Measurements from ENCODE around the gene LIMD2. TPM values are rescaled to one million over a fixed set of nuclear protein-coding genes. Genes with fewer than 3 reads are reported as not detected.

LIMD2 gene
- total and polyA plus RNA-seq, 2 of the 8 experiments (the other 6 are each of a cell fraction or from before 2014, with no cell fraction given) = 72.0 to 77.2 TPM

GRCh38 chr17:63658366-63658765, 41.6 kb downstream of the LIMD2 start:
- no peak overlapping the region for H3K56ac ChIP-seq (replicated peaks; ENCODE audit: insufficient read length, low read depth, low read length)
- no peak overlapping the region for H4K5ac ChIP-seq (ENCODE audit: insufficient read length, low read depth, low read length)
- peaks cover 0 to 2% of the 10 kb centered on the region in 2 experiments for H4K20me1 ChIP-seq (replicated peaks in 1 of 2; ENCODE audit: control insufficient read depth in 1 of 2, insufficient read depth in 2 of 2, low read length in 2 of 2)
- H3K9ac ChIP-seq (replicated peaks in 1 of 4; ENCODE audit: extremely low read depth in 1 of 4, low read depth in 3 of 4, low read length in 3 of 4) = no peak overlapping the region
- no peak overlapping the region for H2BK120ac ChIP-seq (replicated peaks; ENCODE audit: low read depth, low read length)
- H3K23me2 ChIP-seq (ENCODE audit: low read depth, low read length) = no peaks in the 10 kb centered on the region
- no peak overlapping the region for H4K91ac ChIP-seq (replicated peaks; ENCODE audit: insufficient read length, low read length)
- H3K18ac ChIP-seq (ENCODE audit: extremely low read depth, low read length) = no peak overlapping the region
- DNase-seq (ENCODE audit: low read depth in 1 of 2, low spot score in 2 of 2) (no peak), FAIRE-seq (no peak)
- no peaks in the 10 kb centered on the region for H3K27me3 ChIP-seq (replicated peaks in 1 of 4; ENCODE audit: control insufficient read depth in 3 of 4, extremely low read depth in 1 of 4, insufficient read depth in 3 of 4, low read length in 3 of 4)
- H3K79me2 ChIP-seq (ENCODE audit: control insufficient read depth in 1 of 2, insufficient read depth in 2 of 2, low read length in 2 of 2) = no peaks in the 10 kb centered on the region
- no peaks in the 10 kb centered on the region for H3K4me1 ChIP-seq (replicated peaks in 1 of 4; ENCODE audit: control insufficient read depth in 3 of 4, insufficient read depth in 4 of 4, low read length in 3 of 4)
- no peak overlapping the region for H2BK5ac ChIP-seq (ENCODE audit: low read depth, low read length)
- ChIA-PET POLR2A (ENCODE audit: partially characterized antibody) (no interaction called here), CTCF (ENCODE audit: partially characterized antibody) (interaction anchor here (1.0 kb wide), 1 partner anchor 223 kb away, joined by 3 read pairs; no protein-coding TSS in a partner anchor)
- no peak overlapping the region for H2BK12ac ChIP-seq (ENCODE audit: low read depth, low read length)
- peaks cover 0 to 7% (median 2%) of the 10 kb centered on the region in 4 experiments; a peak in 2 of 8 replicates for H3K36me3 ChIP-seq (ENCODE audit: control insufficient read depth in 2 of 4, insufficient read depth in 4 of 4, low read length in 3 of 4)
- no peak overlapping the region for H3K4ac ChIP-seq (replicated peaks; ENCODE audit: insufficient read length, low read depth, low read length)
- WGBS, 2 experiments (ENCODE audit: extremely low coverage in 1 of 2, insufficient coverage in 1 of 2, insufficient read length in 1 of 2, insufficient replicate concordance in 2 of 2, low coverage in 1 of 2, low lambda C conversion rate in 2 of 2, missing lambda C conversion rate in 1 of 2) = 0% methylated on average over 1 of the region's 1 CpG; no CpG with 5 or more reads in 1 of the 2 experiments
- H2BK20ac ChIP-seq (ENCODE audit: low read length) = no peak overlapping the region
- H3K4me3 ChIP-seq (ENCODE audit: extremely low read depth in 1 of 4, insufficient read depth in 2 of 4, low read depth in 3 of 4, low read length in 4 of 4) = no peak overlapping the region
- no peak overlapping the region for H3K14ac ChIP-seq (ENCODE audit: insufficient read length)
- H4K8ac ChIP-seq (ENCODE audit: extremely low read depth, insufficient read depth, low read length) = no peak overlapping the region
- H2AFZ ChIP-seq (ENCODE audit: low read length) = no peak overlapping the region
- H3K4me2 ChIP-seq (ENCODE audit: insufficient read depth in 1 of 2, low read depth in 2 of 2, low read length in 2 of 2) = no peak overlapping the region
- no peaks in the 10 kb centered on the region for H3K79me1 ChIP-seq (ENCODE audit: low read depth, low read length)
- no peaks in the 10 kb centered on the region for H3K9me3 ChIP-seq (ENCODE audit: insufficient read depth in 2 of 2, low read depth in 1 of 2, low read length in 1 of 2)
- H2AK5ac ChIP-seq (ENCODE audit: low read depth, low read length) = no peak overlapping the region
- H3K27ac ChIP-seq (ENCODE audit: low read depth, low read length) = no peak overlapping the region
- no peak overlapping the region for H3K23ac ChIP-seq (ENCODE audit: insufficient read length)
- H2BK15ac ChIP-seq (ENCODE audit: low read length) = no peak overlapping the region
- no peak for TF ChIP-seq POLR2A (IDR thresholded peaks at IDR 0.05; ENCODE audit: control extremely low read depth in 1 of 2, low read depth in 2 of 2, low read length in 2 of 2)
- no peak for TF ChIP-seq MAX (IDR thresholded peaks at IDR 0.05)
- TF ChIP-seq BCL11A (IDR thresholded peaks at IDR 0.05; ENCODE audit: low read depth in 2 of 2, low read length in 2 of 2) = no peak
- no peak for TF ChIP-seq POU5F1 (IDR thresholded peaks at IDR 0.05; ENCODE audit: low read depth, low read length)
- no peak for TF ChIP-seq TAF7 (optimal IDR thresholded peaks at IDR 0.05; ENCODE audit: borderline replicate concordance, low read depth, low read length)
- no peak for TF ChIP-seq RFX5 (IDR thresholded peaks at IDR 0.05; ENCODE audit: borderline replicate concordance, low read depth, low read length)
- TF ChIP-seq SIX5 (IDR thresholded peaks at IDR 0.05; ENCODE audit: low read depth, low read length) = no peak
- no peak for TF ChIP-seq MAFK (IDR thresholded peaks at IDR 0.05; ENCODE audit: low read depth, low read length)
- no peak for TF ChIP-seq BRCA1 (IDR thresholded peaks at IDR 0.05; ENCODE audit: low read depth, low read length)
- no peak for TF ChIP-seq RNF2 (IDR thresholded peaks at IDR 0.05; ENCODE audit: borderline replicate concordance, low read depth, low read length, missing control alignments, poor library complexity, severe bottlenecking)
- no peak for TF ChIP-seq ZNF274 (IDR thresholded peaks at IDR 0.05; ENCODE audit: borderline replicate concordance, extremely low read depth, low read length)
- no peak for TF ChIP-seq CBX5 (IDR thresholded peaks at IDR 0.05; ENCODE audit: low read depth, low read length)
- TF ChIP-seq RAD21 (IDR thresholded peaks at IDR 0.05 in 1 of 2, conservative IDR thresholded peaks at IDR 0.05 in 1 of 2; ENCODE audit: low read depth in 2 of 2, low read length in 2 of 2) = no peak
- TF ChIP-seq SP1 (IDR thresholded peaks at IDR 0.05; ENCODE audit: low read depth, low read length) = no peak
